Caco-2 (cell line): ENCODE results near the gene NCKIPSD. TPM values are rescaled to one million over a fixed set of nuclear protein-coding genes. Genes with fewer than 3 reads are reported as not detected.

ENCODE experiments used
- BruUV-seq: library from RNA; stranded (reverse); fragments of 400-500 nt; replicated peaks from 2 replicates; lab custom pipeline; 2021; lab: Mats Ljungman, UMichigan
- CTCF ChIA-PET: fragments of 300-600 bp; sonication (Branson Sonifier 250); formaldehyde crosslinking; loops from one replicate; lab custom pipeline; 2022; ENCODE audit warnings: antibody characterized with exemption; lab: Charles Lee
- POLR2A ChIA-PET: fragments of 300-600 bp; sonication (Branson Sonifier 250); formaldehyde crosslinking; loops from one replicate; lab custom pipeline; 2022; ENCODE audit warnings: antibody characterized with exemption; lab: Charles Lee
- DNase-seq, 2 experiments: peaks; one replicate each; pipeline versions ENCODE4 v3.0.0 to v3.0.0-alpha.2; 2020 to 2022
- H3K27me3 ChIP-seq: replicated peaks from 2 replicates; pipeline ENCODE4 v1.6.0; 2011; ENCODE audit warnings: low read length; ENCODE audit not compliant: control insufficient read depth, insufficient read depth
- H3K36me3 ChIP-seq: 2 replicates; pipeline ENCODE4 v1.5.1; 2011; ENCODE audit warnings: low read length; ENCODE audit not compliant: control insufficient read depth, insufficient read depth
- H3K4me1 ChIP-seq: fragments of 250-450 bp; sonication (Bioruptor Pico); 2 replicates; pipeline ENCODE4 v1.5.1; 2020; ENCODE audit warnings: mild to moderate bottlenecking
- H3K4me3 ChIP-seq: 2 replicates; pipeline ENCODE4 v1.5.1; 2011; ENCODE audit warnings: low read depth, mild to moderate bottlenecking, control low read depth, low read length
- H3K9me3 ChIP-seq: fragments of 250-450 bp; sonication (Bioruptor Pico); 2 replicates; pipeline ENCODE4 v1.5.1; 2020; ENCODE audit warnings: mild to moderate bottlenecking, moderate library complexity
- H3K27ac Mint-ChIP-seq: one replicate; pipeline ENCODE4 v1.8.0; 2022; ENCODE audit warnings: mixed read lengths; ENCODE audit not compliant: unreplicated experiment
- H3K27me3 Mint-ChIP-seq: one replicate; pipeline ENCODE4 v1.8.0; 2022; ENCODE audit warnings: mixed read lengths; ENCODE audit not compliant: insufficient read depth, unreplicated experiment
- H3K36me3 Mint-ChIP-seq: one replicate; pipeline ENCODE4 v1.8.0; 2022; ENCODE audit warnings: mild to moderate bottlenecking, mixed read lengths; ENCODE audit not compliant: insufficient read depth, unreplicated experiment
- H3K4me1 Mint-ChIP-seq: one replicate; pipeline ENCODE4 v1.8.0; 2022; ENCODE audit warnings: low read depth, mixed read lengths; ENCODE audit not compliant: unreplicated experiment
- H3K4me3 Mint-ChIP-seq: one replicate; pipeline ENCODE4 v1.8.0; 2022; ENCODE audit warnings: mild to moderate bottlenecking, moderate library complexity, mixed read lengths; ENCODE audit not compliant: unreplicated experiment
- H3K9me3 Mint-ChIP-seq: one replicate; pipeline ENCODE4 v1.8.0; 2022; ENCODE audit warnings: mixed read lengths; ENCODE audit not compliant: unreplicated experiment
- intact Hi-C: fragments of 100-400 bp; cut with micrococcal nuclease; formaldehyde crosslinking; loops from one replicate; pipeline ENCODE4 v1.10.0; 2022; ENCODE audit not compliant: unreplicated experiment
- total RNA-seq: library from RNA; stranded (reverse); gene quantifications from 2 replicates; pipeline ENCODE4 v1.2.3, GENCODE V29; 2022
- TF ChIP-seq, protein P1 (sequence below), 2 experiments: fragments of 200-600 bp in 1 of 2; IDR thresholded peaks; 1 replicate in 1 of 2; 2 replicates in 1 of 2; pipeline versions ENCODE4 v1.5.1 to v1.8.0; 2011 to 2022; ENCODE audit warnings: antibody characterized with exemption in 1 of 2, control low read depth in 1 of 2, inconsistent platforms in 1 of 2, low read depth in 1 of 2, low read length in 1 of 2, mild to moderate bottlenecking in 1 of 2, moderate library complexity in 1 of 2; ENCODE audit not compliant: insufficient read depth in 1 of 2, severe bottlenecking in 1 of 2, unreplicated experiment in 1 of 2

NCKIPSD gene
- total RNA-seq, 1 experiment from 2014 or later = 30.2 TPM

DNA sequence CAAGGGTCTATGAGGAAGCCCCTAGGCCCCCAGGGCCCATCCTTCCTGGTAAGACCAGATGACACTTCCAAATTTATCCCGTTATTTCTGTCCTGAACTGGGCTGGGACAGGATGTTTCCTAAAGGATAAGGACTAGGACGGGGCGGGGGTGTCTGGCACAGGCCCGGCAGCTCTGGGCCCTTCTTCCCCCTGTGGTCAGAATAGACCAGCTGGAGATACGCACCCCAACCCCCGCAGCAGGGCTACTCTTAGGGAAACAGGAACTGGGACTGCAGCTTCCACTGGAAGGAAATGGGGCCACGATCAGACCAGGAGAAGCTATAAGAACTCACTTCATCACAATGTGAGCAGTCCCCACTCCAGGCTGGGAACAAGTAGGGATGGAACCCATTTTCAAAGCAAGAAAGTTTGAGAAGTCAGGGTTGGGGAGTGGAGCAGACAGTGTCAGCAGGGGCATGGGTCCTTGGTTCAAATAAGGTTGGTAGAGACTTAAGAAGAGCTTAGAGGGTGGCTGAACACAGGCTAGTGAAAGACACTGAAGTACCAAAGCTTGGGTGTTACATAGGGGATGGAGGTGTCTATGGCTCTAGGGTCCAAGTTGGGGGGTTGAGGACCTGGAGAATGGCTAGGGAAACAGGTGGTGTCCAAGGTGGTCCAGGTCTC lies 1.1 kb downstream of the NCKIPSD start:
- Histone ChIP-seq H3K27me3 (no peaks in the 10 kb centered on the region), H3K4me3 (peak overlapping the region; percentile 55), H3K9me3 (no peaks in the 10 kb centered on the region), H3K4me1 (peaks cover 7% of the 10 kb centered on the region), H3K36me3 (peaks cover 9% of the 10 kb centered on the region)
- Mint-ChIP-seq H3K27ac (peak overlapping the region; percentile 84), H3K4me3 (peak overlapping the region; percentile 86), H3K4me1 (peaks cover 14% of the 10 kb centered on the region), H3K36me3 (peaks cover 68% of the 10 kb centered on the region), H3K9me3 (no peaks in the 10 kb centered on the region), H3K27me3 (no peaks in the 10 kb centered on the region)
- TF ChIP-seq, protein P1, sequence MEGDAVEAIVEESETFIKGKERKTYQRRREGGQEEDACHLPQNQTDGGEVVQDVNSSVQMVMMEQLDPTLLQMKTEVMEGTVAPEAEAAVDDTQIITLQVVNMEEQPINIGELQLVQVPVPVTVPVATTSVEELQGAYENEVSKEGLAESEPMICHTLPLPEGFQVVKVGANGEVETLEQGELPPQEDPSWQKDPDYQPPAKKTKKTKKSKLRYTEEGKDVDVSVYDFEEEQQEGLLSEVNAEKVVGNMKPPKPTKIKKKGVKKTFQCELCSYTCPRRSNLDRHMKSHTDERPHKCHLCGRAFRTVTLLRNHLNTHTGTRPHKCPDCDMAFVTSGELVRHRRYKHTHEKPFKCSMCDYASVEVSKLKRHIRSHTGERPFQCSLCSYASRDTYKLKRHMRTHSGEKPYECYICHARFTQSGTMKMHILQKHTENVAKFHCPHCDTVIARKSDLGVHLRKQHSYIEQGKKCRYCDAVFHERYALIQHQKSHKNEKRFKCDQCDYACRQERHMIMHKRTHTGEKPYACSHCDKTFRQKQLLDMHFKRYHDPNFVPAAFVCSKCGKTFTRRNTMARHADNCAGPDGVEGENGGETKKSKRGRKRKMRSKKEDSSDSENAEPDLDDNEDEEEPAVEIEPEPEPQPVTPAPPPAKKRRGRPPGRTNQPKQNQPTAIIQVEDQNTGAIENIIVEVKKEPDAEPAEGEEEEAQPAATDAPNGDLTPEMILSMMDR (IDR thresholded peaks at IDR 0.05; ENCODE audit: insufficient read depth in 1 of 2, low read depth in 1 of 2, low read length in 1 of 2, severe bottlenecking in 1 of 2, unreplicated experiment in 1 of 2) = no peak
- no TSS peak for BruUV-seq
- DNase-seq = no peak
- ChIA-PET CTCF (interaction anchor here (0.6 to 1.2 kb wide), 4 partner anchors 10 to 444 kb away, joined by 3 read pairs; partner anchors contain the start of genes WDR6 and ZNF589), POLR2A (interaction anchor here (0.6 kb wide), 1 partner anchor 411 kb away, joined by 5 read pairs; no protein-coding TSS in a partner anchor)
- intact Hi-C loops = loop anchor here (10.0 kb wide), 1 partner anchor 270 kb away; no protein-coding TSS in a partner anchor

DNA sequence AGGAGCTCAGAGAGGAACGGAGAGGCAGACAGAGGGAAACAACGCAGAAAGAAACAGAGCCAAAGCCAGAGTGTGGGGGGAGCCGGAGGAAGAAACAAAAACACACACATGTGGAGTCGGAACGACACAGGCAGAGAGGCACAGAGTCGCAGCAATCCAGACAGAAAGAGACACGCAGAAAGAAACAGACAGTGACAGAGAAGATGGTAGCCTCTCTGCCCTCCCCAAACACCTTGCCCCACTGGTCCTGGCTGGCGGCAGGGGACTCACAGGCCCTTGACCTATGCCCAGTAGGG lies 1.7 kb downstream of the NCKIPSD start:
- no peaks in the 10 kb centered on the region for H3K9me3 ChIP-seq
- TF ChIP-seq, protein P1 (IDR thresholded peaks at IDR 0.05; ENCODE audit: insufficient read depth in 1 of 2, low read depth in 1 of 2, low read length in 1 of 2, severe bottlenecking in 1 of 2, unreplicated experiment in 1 of 2) = no peak
- Mint-ChIP-seq H3K4me3 (peak overlapping the region; percentile 86), H3K27me3 (no peaks in the 10 kb centered on the region), H3K4me1 (peaks cover 14% of the 10 kb centered on the region), H3K9me3 (no peaks in the 10 kb centered on the region), H3K36me3 (peaks cover 63% of the 10 kb centered on the region), H3K27ac (no peak overlapping the region)
- no peak overlapping the region for H3K4me3 ChIP-seq
- H3K27me3 ChIP-seq = no peaks in the 10 kb centered on the region
- H3K4me1 ChIP-seq = peaks cover 7% of the 10 kb centered on the region
- H3K36me3 ChIP-seq = peaks cover 9% of the 10 kb centered on the region
- CTCF ChIA-PET = interaction anchor here (0.6 to 1.2 kb wide), 4 partner anchors 10 to 443 kb away, joined by 3 read pairs; partner anchors contain the start of genes WDR6 and ZNF589
- POLR2A ChIA-PET = no interaction called here
- DNase-seq = no peak
- no TSS peak for BruUV-seq
- intact Hi-C loops = loop anchor here (10.0 kb wide), 1 partner anchor 271 kb away; no protein-coding TSS in a partner anchor

DNA sequence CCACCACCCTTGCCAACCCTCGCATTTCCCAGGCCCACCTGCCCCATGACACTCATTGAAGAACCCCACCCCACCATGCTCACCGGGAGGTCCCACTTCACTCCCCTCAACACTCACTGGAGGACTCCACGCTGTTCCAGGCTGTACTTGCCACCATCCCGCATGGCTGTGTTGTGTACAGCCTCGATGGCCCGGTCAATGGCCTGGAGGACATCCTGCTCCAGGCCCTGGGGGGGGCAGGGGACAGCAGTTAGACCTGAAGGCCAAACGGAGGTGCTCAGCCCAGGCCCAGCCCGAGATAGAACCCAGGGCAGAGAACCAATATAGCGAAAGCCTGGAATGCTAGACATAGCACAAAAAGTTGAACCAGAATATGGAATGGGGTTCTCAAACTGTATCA lies 2.9 kb downstream of the NCKIPSD start:
- no peaks in the 10 kb centered on the region for H3K9me3 Mint-ChIP-seq
- H3K36me3 ChIP-seq = peaks cover 9% of the 10 kb centered on the region
- H3K27ac Mint-ChIP-seq = no peak overlapping the region
- no TSS peak for BruUV-seq
- H3K9me3 ChIP-seq = no peaks in the 10 kb centered on the region
- H3K4me1 ChIP-seq = peaks cover 7% of the 10 kb centered on the region
- POLR2A ChIA-PET = no interaction called here
- intact Hi-C loops = loop anchor here (10.0 kb wide), 1 partner anchor 272 kb away; no protein-coding TSS in a partner anchor
- H3K27me3 ChIP-seq = no peaks in the 10 kb centered on the region
- CTCF ChIA-PET = interaction anchor here (0.6 kb wide), 1 partner anchor 9 kb away, joined by 3 read pairs; no protein-coding TSS in a partner anchor
- H3K4me3 ChIP-seq = no peak overlapping the region
- TF ChIP-seq, protein P1 (IDR thresholded peaks at IDR 0.05; ENCODE audit: insufficient read depth in 1 of 2, low read depth in 1 of 2, low read length in 1 of 2, severe bottlenecking in 1 of 2, unreplicated experiment in 1 of 2) = no peak
- H3K4me3 Mint-ChIP-seq = no peak overlapping the region
- DNase-seq = no peak
- peaks cover 59% of the 10 kb centered on the region for H3K36me3 Mint-ChIP-seq
- H3K4me1 Mint-ChIP-seq = peaks cover 14% of the 10 kb centered on the region
- no peaks in the 10 kb centered on the region for H3K27me3 Mint-ChIP-seq
